HG02642 (cell line): ENCODE results near the gene VPS33B.
"Not testable (repeated sequence)": the region's sequence is repeated elsewhere in the genome, so short reads cannot be mapped to it uniquely, and the experiment has no call there.

Experiments used
- ATAC-seq: cut with Tn5 transposase; IDR thresholded peaks from one replicate; pipeline ENCODE4 v1.9.1; 2021; ENCODE audit warnings: mild to moderate bottlenecking; ENCODE audit not compliant: unreplicated experiment, poor library complexity

VPS33B gene

GRCh38 chr15:91032919-91033803 is 10.8 kb upstream of the VPS33B start:
- ATAC-seq: no peak

- ATAC-seq: no peak
Measured at GRCh38 chr15:91031796-91032195, 9.4 kb upstream of the VPS33B start.

- no peak for ATAC-seq
Measured at GRCh38 chr15:91027677-91028076, 5.3 kb upstream of the VPS33B start.

- ATAC-seq: no peak
Measured at GRCh38 chr15:91023720-91024119, 1.3 kb upstream of the VPS33B start.

- no peak for ATAC-seq
Measured at GRCh38 chr15:91022832-91023129, 387 bp upstream of the VPS33B start.

- ATAC-seq: no peak
Measured at GRCh38 chr15:91021516-91022074, 799 bp downstream of the VPS33B start.

- ATAC-seq: no peak
Measured at GRCh38 chr15:91018158-91018557, 4.2 kb downstream of the VPS33B start.

GRCh38 chr15:91017716-91018115 is 4.7 kb downstream of the VPS33B start:
- no peak for ATAC-seq

GRCh38 chr15:91013701-91014100 is 8.7 kb downstream of the VPS33B start:
- ATAC-seq: not testable (repeated sequence)

GRCh38 chr15:91007266-91007665 is 15.1 kb downstream of the VPS33B start:
- no peak for ATAC-seq

- ATAC-seq: no peak
Measured at GRCh38 chr15:91001209-91001608, 21.2 kb downstream of the VPS33B start.

GRCh38 chr15:90998737-90999136 is 23.7 kb downstream of the VPS33B start:
- no peak for ATAC-seq

GRCh38 chr15:90994417-90995311 is 27.7 kb downstream of the VPS33B start, which contains the start of gene PRC1:
TSS of gene PRC1 (minus strand) at chr15:90994535. CDS start at chr15:90994417, 118 bp downstream.
- peak; percentile 97 for ATAC-seq

GRCh38 chr15:90994059-90994416 is 28.4 kb downstream of the VPS33B start:
- peak; percentile 24 for ATAC-seq

- ATAC-seq: no peak
Measured at GRCh38 chr15:90991587-90992285, 30.7 kb downstream of the VPS33B start.

- no peak for ATAC-seq
Measured at GRCh38 chr15:90990446-90990845, 31.9 kb downstream of the VPS33B start.

GRCh38 chr15:90989040-90989768 is 33.2 kb downstream of the VPS33B start:
- no peak for ATAC-seq

- ATAC-seq: no peak
Measured at GRCh38 chr15:90988296-90988695, 34.1 kb downstream of the VPS33B start.

- no peak for ATAC-seq
Measured at GRCh38 chr15:90987561-90988141, 34.7 kb downstream of the VPS33B start.
